Naive thymus-derived CD4-positive, alpha-beta T cell (primary cell): Measurements from ENCODE around the gene PAQR8. TPM values are rescaled to one million over a fixed set of nuclear protein-coding genes. Genes with fewer than 3 reads are reported as not detected.

ENCODE experiments used
- polyA plus RNA-seq, 2 donors: library from polyadenylated mRNA; unstranded; fragments of 300-500 nt; fragmentation: Illumina TruSeq; gene quantifications; one replicate each; pipeline ENCODE4 v1.2.3, GENCODE V29; 2021
- total RNA-seq, 6 experiments: library from RNA in 5 of 6; stranded (reverse) in 5 of 6; gene quantifications; 1 replicate in 5 of 6; 2 replicates in 1 of 6; pipeline ENCODE4 v1.2.3 and lab custom pipeline; 2021 to 2026

Gene PAQR8
- total and polyA plus RNA-seq, 7 experiments from 2014 or later, result 7.5 to 46.2 (median 32.1) TPM

Other genes with a start within 250 kb of the PAQR8 start
- gene IL17A, start 175.8 kb upstream of the PAQR8 start, total RNA-seq, result not detected
- not detected for gene IL17A, start 175.8 kb upstream of the PAQR8 start, polyA plus RNA-seq
- under 1 TPM in 1 of 5 experiments, not detected in 4; 0.48 TPM for gene IL17F, start 117.7 kb upstream of the PAQR8 start, total RNA-seq
- gene IL17F, start 117.7 kb upstream of the PAQR8 start, polyA plus RNA-seq, result not detected
- gene MCM3, start 77.4 kb upstream of the PAQR8 start, total RNA-seq, result 100 to 1,000 TPM in 1 of 5 experiments, 10 to 100 TPM in 4; 20.3 to 157 (median 45.2) TPM
- gene MCM3, start 77.4 kb upstream of the PAQR8 start, polyA plus RNA-seq, result 10 to 100 TPM; 51.6 to 70.5 TPM
- gene EFHC1, start 58.2 kb downstream of the PAQR8 start, total RNA-seq, result 10 to 100 TPM in 2 of 5 experiments, 1 to 10 TPM in 3; 2.4 to 13.8 (median 6.0) TPM
- gene EFHC1, start 58.2 kb downstream of the PAQR8 start, polyA plus RNA-seq, result 1 to 10 TPM; 1.9 to 5.2 TPM
- gene TRAM2, start 214.9 kb downstream of the PAQR8 start, total RNA-seq, result 10 to 100 TPM in 4 of 5 experiments, 1 to 10 TPM in 1; 8.9 to 10.9 (median 10.3) TPM
- gene TRAM2, start 214.9 kb downstream of the PAQR8 start, polyA plus RNA-seq, result 1 to 10 TPM; 3.2 to 4.5 TPM